Lower lobe of right lung (tissue), 2 donors: ENCODE data around the gene HLF. TPM values are rescaled to one million over a fixed set of nuclear protein-coding genes. Genes with fewer than 3 reads are reported as not detected.

Source experiments
- ATAC-seq, 2 donors: fragments of 200-7000 bp; cut with Tn5 transposase; one replicate each; pipeline ENCODE4 v1.9.1; 2020 to 2022; ENCODE audit warnings: mild to moderate bottlenecking in 2 of 2, moderate library complexity in 2 of 2
- DNase-seq: peaks from one replicate; pipeline ENCODE4 v3.0.0-alpha.2; 2020
- H3K27ac ChIP-seq: fragments of 200-600 bp; one replicate; pipeline ENCODE4 v1.8.0; 2022
- H3K27me3 ChIP-seq: fragments of 200-600 bp; one replicate; pipeline ENCODE4 v1.8.0; 2022; ENCODE audit warnings: low read depth
- H3K36me3 ChIP-seq: fragments of 200-600 bp; one replicate; pipeline ENCODE4 v1.8.0; 2022; ENCODE audit warnings: mild to moderate bottlenecking
- H3K4me1 ChIP-seq: fragments of 200-600 bp; one replicate; pipeline ENCODE4 v1.8.0; 2022
- H3K4me3 ChIP-seq: fragments of 200-600 bp; one replicate; pipeline ENCODE4 v1.8.0; 2022; ENCODE audit warnings: mild to moderate bottlenecking
- H3K9me3 ChIP-seq: fragments of 200-600 bp; one replicate; pipeline ENCODE4 v1.8.0; 2022
- CTCF ChIP-seq: fragments of 200-600 bp; IDR thresholded peaks from one replicate; pipeline ENCODE4 v1.8.0; 2022; ENCODE audit warnings: antibody characterized with exemption, mild to moderate bottlenecking
- intact Hi-C: fragments of 100-400 bp; cut with DNase I; formaldehyde crosslinking; loops from one replicate; pipeline ENCODE4 v1.11.0; 2022
- total RNA-seq: library from RNA; stranded (reverse); fragmentation: NEBNext Ultra II Directional; extraction: Animal tissue kit (Norgen Biotek cat#: 25700); gene quantifications from one replicate; pipeline ENCODE4 v1.2.1, GENCODE V29; 2021
- donor health status: DM: no; HTN: yes; CAD: no; lungs with severe emphysema.

The HLF gene
- total RNA-seq, 1 donor from 2014 or later, result 29.4 TPM

GRCh38 chr17:55296171-55296695 is 31.5 kb downstream of the HLF start:
- Histone ChIP-seq H3K27me3 (no peaks in the 10 kb centered on the region), H3K4me3 (no peak overlapping the region), H3K9me3 (no peaks in the 10 kb centered on the region), H3K4me1 (peaks cover 7% of the 10 kb centered on the region), H3K27ac (no peak overlapping the region), H3K36me3 (no peaks in the 10 kb centered on the region)
- ATAC-seq (no peak), DNase-seq (no peak)
- TF ChIP-seq CTCF, result no peak
- intact Hi-C loops, result no loop called here

- Histone ChIP-seq H3K27me3 (no peaks in the 10 kb centered on the region), H3K27ac (no peak overlapping the region), H3K4me1 (peaks cover 7% of the 10 kb centered on the region), H3K4me3 (no peak overlapping the region), H3K36me3 (no peaks in the 10 kb centered on the region), H3K9me3 (no peaks in the 10 kb centered on the region)
- intact Hi-C loops, result no loop called here
- ATAC-seq, result no peak
- TF ChIP-seq CTCF, result no peak
- DNase-seq, result no peak
Observed at GRCh38 chr17:55296699-55297098, 31.9 kb downstream of the HLF start.

- no peak for TF ChIP-seq CTCF
- Histone ChIP-seq H3K4me1 (peaks cover 11% of the 10 kb centered on the region), H3K27ac (no peak overlapping the region), H3K4me3 (no peak overlapping the region), H3K36me3 (no peaks in the 10 kb centered on the region), H3K27me3 (no peaks in the 10 kb centered on the region), H3K9me3 (no peaks in the 10 kb centered on the region)
- no peak for DNase-seq
- no peak for ATAC-seq
- intact Hi-C loops, result no loop called here
Observed at GRCh38 chr17:55298111-55298730, 33.5 kb downstream of the HLF start.

- H3K27ac ChIP-seq, result no peak overlapping the region
- H3K4me1 ChIP-seq, result peaks cover 11% of the 10 kb centered on the region
- H3K9me3 ChIP-seq, result no peaks in the 10 kb centered on the region
- TF ChIP-seq CTCF, result no peak
- no peak overlapping the region for H3K4me3 ChIP-seq
- DNase-seq (no peak), ATAC-seq (no peak)
- intact Hi-C loops, result no loop called here
- H3K36me3 ChIP-seq, result no peaks in the 10 kb centered on the region
- no peaks in the 10 kb centered on the region for H3K27me3 ChIP-seq
Observed at GRCh38 chr17:55299162-55299838, 34.5 kb downstream of the HLF start.

- no peak for TF ChIP-seq CTCF
Observed at GRCh38 chr17:55299890-55300289, 35.1 kb downstream of the HLF start.

More at GRCh38 chr17:55299890-55300289, 35.1 kb downstream of the HLF start:
- intact Hi-C loops, result no loop called here
- Histone ChIP-seq H3K27me3 (no peaks in the 10 kb centered on the region), H3K36me3 (no peaks in the 10 kb centered on the region), H3K9me3 (no peaks in the 10 kb centered on the region), H3K27ac (no peak overlapping the region), H3K4me3 (no peak overlapping the region), H3K4me1 (peaks cover 11% of the 10 kb centered on the region)
- DNase-seq (no peak), ATAC-seq (no peak)
